Epithelial cell of esophagus (primary cell): ENCODE results near the gene ADGRB2.

Source experiments
- DNase-seq: peaks from one replicate; pipeline ENCODE4 v3.0.0; 2010; ENCODE audit warnings: low read depth
- H3K4me3 ChIP-seq: 2 replicates; pipeline ENCODE4 v1.5.1; 2011; ENCODE audit warnings: mild to moderate bottlenecking, low read length, control low read depth
- CTCF ChIP-seq: IDR thresholded peaks from 2 replicates; pipeline ENCODE4 v1.5.1; 2011; ENCODE audit warnings: low read depth, mild to moderate bottlenecking, low read length, control low read depth, inconsistent platforms; ENCODE audit not compliant: insufficient read depth; ENCODE audit errors: missing control alignments

The ADGRB2 gene

GRCh38 chr1:31771891-31772668, 7.9 kb upstream of the ADGRB2 start:
- peak; percentile 96 for DNase-seq
- TF ChIP-seq CTCF, result peak; percentile 27
- peak overlapping the region; percentile 31 for H3K4me3 ChIP-seq

- no peak for TF ChIP-seq CTCF
- no peak for DNase-seq
Measured at GRCh38 chr1:31769720-31770390, 5.7 kb upstream of the ADGRB2 start.

GRCh38 chr1:31768939-31769704, 5.0 kb upstream of the ADGRB2 start:
- no peak for DNase-seq
- no peak for TF ChIP-seq CTCF
- no peak overlapping the region for H3K4me3 ChIP-seq

More at GRCh38 chr1:31769720-31770390, 5.7 kb upstream of the ADGRB2 start:
- no peak overlapping the region for H3K4me3 ChIP-seq

GRCh38 chr1:31768407-31768907, 4.3 kb upstream of the ADGRB2 start:
- no peak overlapping the region for H3K4me3 ChIP-seq
- no peak for DNase-seq
- no peak for TF ChIP-seq CTCF

- H3K4me3 ChIP-seq, result no peak overlapping the region
- TF ChIP-seq CTCF, result no peak
- DNase-seq, result no peak
Measured at GRCh38 chr1:31767225-31767624, 3.1 kb upstream of the ADGRB2 start.

GRCh38 chr1:31765516-31765915, 1.4 kb upstream of the ADGRB2 start:
- no peak for DNase-seq
- no peak overlapping the region for H3K4me3 ChIP-seq
- no peak for TF ChIP-seq CTCF
